ENCODE measurements around the gene AEBP1. TPM values are rescaled to one million over a fixed set of nuclear protein-coding genes. Genes with fewer than 3 reads are reported as not detected.

Gene AEBP1
- total and polyA plus RNA-seq, 2 of the 4 experiments (the other 2 are of a cell fraction) = 1.1 to 5.7 TPM

DNA sequence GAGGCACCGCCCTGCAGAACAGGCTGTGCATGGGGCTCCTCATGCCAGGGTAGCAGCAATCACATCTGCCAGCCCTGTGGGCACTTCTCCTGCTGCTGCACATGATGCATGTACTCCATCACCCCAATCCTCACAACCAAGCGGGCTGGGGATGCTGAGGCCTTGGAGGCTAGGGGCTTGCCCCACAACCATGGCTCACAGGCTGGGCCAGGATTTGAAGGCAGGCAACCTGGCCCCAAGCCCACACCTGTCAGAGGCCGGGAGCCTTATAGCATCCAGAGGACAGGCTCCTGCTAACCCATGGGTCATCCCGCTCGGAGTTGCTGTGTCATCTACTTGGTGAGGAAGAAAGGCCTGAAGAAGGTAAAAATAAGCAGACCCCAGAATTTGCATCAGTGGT lies 24.0 kb upstream of the AEBP1 start:
- TF ChIP-seq, protein P1, sequence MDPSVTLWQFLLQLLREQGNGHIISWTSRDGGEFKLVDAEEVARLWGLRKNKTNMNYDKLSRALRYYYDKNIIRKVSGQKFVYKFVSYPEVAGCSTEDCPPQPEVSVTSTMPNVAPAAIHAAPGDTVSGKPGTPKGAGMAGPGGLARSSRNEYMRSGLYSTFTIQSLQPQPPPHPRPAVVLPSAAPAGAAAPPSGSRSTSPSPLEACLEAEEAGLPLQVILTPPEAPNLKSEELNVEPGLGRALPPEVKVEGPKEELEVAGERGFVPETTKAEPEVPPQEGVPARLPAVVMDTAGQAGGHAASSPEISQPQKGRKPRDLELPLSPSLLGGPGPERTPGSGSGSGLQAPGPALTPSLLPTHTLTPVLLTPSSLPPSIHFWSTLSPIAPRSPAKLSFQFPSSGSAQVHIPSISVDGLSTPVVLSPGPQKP (IDR thresholded peaks at IDR 0.05; ENCODE audit: borderline replicate concordance, low read depth, low read length) = no peak
- TF ChIP-seq RCOR1 (IDR thresholded peaks at IDR 0.05; ENCODE audit: insufficient replicate concordance, low read length) = no peak
- no peak for TF ChIP-seq SMC3 (IDR thresholded peaks at IDR 0.05; ENCODE audit: low read depth, low read length)
- TF ChIP-seq MXI1 (IDR thresholded peaks at IDR 0.05; ENCODE audit: borderline replicate concordance, low read depth, low read length) = no peak
- no peak for TF ChIP-seq CHD1 (IDR thresholded peaks at IDR 0.05; ENCODE audit: low read depth, low read length)
- TF ChIP-seq POLR2A (IDR thresholded peaks at IDR 0.05; ENCODE audit: low read depth, low read length) = no peak
- no peak for TF ChIP-seq MAZ (IDR thresholded peaks at IDR 0.05; ENCODE audit: borderline replicate concordance, low read depth, low read length)
- no peak for TF ChIP-seq CTCF (conservative IDR thresholded peaks at IDR 0.05; ENCODE audit: low read depth, low read length)
- TF ChIP-seq USF2 (IDR thresholded peaks at IDR 0.05; ENCODE audit: low read depth, low read length) = no peak
- TF ChIP-seq RAD21 (IDR thresholded peaks at IDR 0.05; ENCODE audit: low read length) = no peak
- no peak for TF ChIP-seq FOS (IDR thresholded peaks at IDR 0.05; ENCODE audit: low read depth, low read length)
- TF ChIP-seq CEBPB (IDR thresholded peaks at IDR 0.05; ENCODE audit: low read depth, low read length) = no peak
- no peak for TF ChIP-seq RFX5 (IDR thresholded peaks at IDR 0.05; ENCODE audit: low read depth, low read length)
- no peak for TF ChIP-seq BHLHE40 (IDR thresholded peaks at IDR 0.05; ENCODE audit: low read depth, low read length)
- TF ChIP-seq MAFK (IDR thresholded peaks at IDR 0.05; ENCODE audit: low read depth, low read length) = no peak
- Histone ChIP-seq H4K5ac (ENCODE audit: low read depth, low read length) (no peak overlapping the region), H3K9ac (ENCODE audit: low read depth, low read length) (no peak overlapping the region), H3K23ac (ENCODE audit: low read depth, low read length) (no peak overlapping the region), H3K4me3 (ENCODE audit: insufficient read depth, low read depth, low read length) (no peak overlapping the region), H3K9me3 (ENCODE audit: control insufficient read depth, insufficient read depth, low read length) (no peaks in the 10 kb centered on the region), H2AK5ac (ENCODE audit: low read depth, low read length) (no peak overlapping the region), H3K56ac (ENCODE audit: extremely low read depth, insufficient read depth, low read length) (no peak overlapping the region), H3K4ac (ENCODE audit: low read depth, low read length) (no peak overlapping the region), H2AK9ac (replicated peaks; ENCODE audit: low read depth, low read length, poor library complexity) (no peak overlapping the region), H3K36me3 (ENCODE audit: control insufficient read depth, insufficient read depth, low read length) (peaks cover 45% of the 10 kb centered on the region), H2BK20ac (ENCODE audit: low read depth, low read length) (no peak overlapping the region), H2BK15ac (ENCODE audit: low read depth, low read length) (no peak overlapping the region), H4K8ac (ENCODE audit: low read depth in 2 of 2, low read length in 2 of 2) (no peak overlapping the region), H3K14ac (replicated peaks; ENCODE audit: low read depth, low read length) (no peak overlapping the region), H4K91ac (ENCODE audit: insufficient read depth, low read depth, low read length) (no peak overlapping the region), H3K27ac (ENCODE audit: insufficient read depth, low read length) (no peak overlapping the region), H3K4me2 (ENCODE audit: low read depth, low read length) (no peak overlapping the region), H4K20me1 (ENCODE audit: insufficient read depth, low read length) (no peaks in the 10 kb centered on the region; the same call in 1 of the 2 replicates), H3K27me3 (ENCODE audit: control insufficient read depth, insufficient read depth, low read length) (no peaks in the 10 kb centered on the region), H3K79me1 (ENCODE audit: low read depth in 1 of 2, low read length in 2 of 2) (peaks cover 7 to 38% of the 10 kb centered on the region in 2 experiments; a peak in 3 of 4 replicates), H3K18ac (ENCODE audit: low read depth, low read length) (no peak overlapping the region), H3K9me1 (ENCODE audit: insufficient read depth, low read length) (peaks cover 19% of the 10 kb centered on the region), H3K4me1 (ENCODE audit: control insufficient read depth, insufficient read depth, low read length) (peaks cover 12% of the 10 kb centered on the region), H2BK5ac (ENCODE audit: low read depth, low read length, poor library complexity, severe bottlenecking) (no peak overlapping the region), H2BK120ac (ENCODE audit: low read depth, low read length) (no peak overlapping the region), H2AFZ (replicated peaks; ENCODE audit: low read length, poor library complexity) (no peak overlapping the region)
- in situ Hi-C loops (cut with MboI; ENCODE audit: low sequenced_read_pairs) (no loop called here), dilution Hi-C loops (cut with HindIII; ENCODE audit: low sequenced_read_pairs, unreplicated experiment) (no loop called here), intact Hi-C loops (cut with micrococcal nuclease) (no loop called here)
- ATAC-seq (ENCODE audit: low read depth) (no peak), DNase-seq (no peak)
- BruUV-seq (replicated peaks) = no TSS peak
- ChIA-PET CTCF (no interaction called here), POLR2A (ENCODE audit: unreplicated experiment) (no interaction called here)
- no CpG with 5 or more reads among the region's 5 CpGs for WGBS, 2 experiments (ENCODE audit: extremely low coverage in 2 of 2, insufficient read length in 1 of 2)
